HL-60 (cell line): Measurements from ENCODE around the gene EPB41L4B.

Experiments
- DNase-seq, 2 experiments: peaks; one replicate each; pipeline ENCODE4 v3.0.0-alpha.2; 2010 to 2020; ENCODE audit warnings: low read depth in 1 of 2, low spot score in 1 of 2
- H3K27ac ChIP-seq: fragments of 250-450 bp; sonication (Bioruptor Pico); replicated peaks from 2 replicates; pipeline ENCODE4 v1.5.1; 2020; ENCODE audit warnings: mild to moderate bottlenecking, moderate library complexity
- H3K27me3 ChIP-seq: fragments of 250-450 bp; sonication (Bioruptor Pico); 2 replicates; pipeline ENCODE4 v1.5.1; 2021; ENCODE audit warnings: mild to moderate bottlenecking, moderate library complexity; ENCODE audit not compliant: insufficient read depth, poor library complexity, severe bottlenecking
- H3K4me3 ChIP-seq: replicated peaks from 2 replicates; pipeline ENCODE4 v1.5.1; 2011; ENCODE audit warnings: mild to moderate bottlenecking, control low read depth, low read length; ENCODE audit not compliant: insufficient read depth
- CTCF ChIP-seq: IDR thresholded peaks from one replicate; pipeline ENCODE4 v1.5.1; 2011; ENCODE audit warnings: low read length, control low read depth, inconsistent platforms; ENCODE audit not compliant: insufficient read depth
- GABPA ChIP-seq: IDR thresholded peaks from 2 replicates; pipeline ENCODE4 v1.6.1; 2012; ENCODE audit warnings: low read depth
- POLR2AphosphoS5 ChIP-seq: IDR thresholded peaks from 2 replicates; pipeline ENCODE4 v1.6.1; 2012; ENCODE audit warnings: low read depth
- REST ChIP-seq: IDR thresholded peaks from 2 replicates; pipeline ENCODE4 v1.6.1; 2012; ENCODE audit warnings: low read depth; ENCODE audit not compliant: insufficient replicate concordance
- SPI1 ChIP-seq: IDR thresholded peaks from 2 replicates; pipeline ENCODE4 v1.6.1; 2012; ENCODE audit warnings: low read depth, mild to moderate bottlenecking, borderline replicate concordance

The EPB41L4B gene

GRCh38 chr9:109355564-109356297, 34.9 kb upstream of the EPB41L4B start:
- H3K4me3 ChIP-seq = no peak overlapping the region
- H3K27me3 ChIP-seq = no peaks in the 10 kb centered on the region
- DNase-seq = no peak
- no peak overlapping the region for H3K27ac ChIP-seq
- TF ChIP-seq GABPA (no peak), POLR2AphosphoS5 (no peak), CTCF (no peak), REST (no peak), SPI1 (no peak)

- Histone ChIP-seq H3K27ac (no peak overlapping the region), H3K4me3 (no peak overlapping the region), H3K27me3 (no peaks in the 10 kb centered on the region)
- DNase-seq = no peak
- TF ChIP-seq CTCF (no peak), REST (no peak), SPI1 (no peak), GABPA (no peak), POLR2AphosphoS5 (no peak)
Observed at GRCh38 chr9:109354190-109354589, 33.3 kb upstream of the EPB41L4B start.

- Histone ChIP-seq H3K27ac (no peak overlapping the region), H3K27me3 (no peaks in the 10 kb centered on the region), H3K4me3 (no peak overlapping the region)
- TF ChIP-seq CTCF (no peak), REST (no peak), SPI1 (no peak), POLR2AphosphoS5 (no peak), GABPA (no peak)
- no peak for DNase-seq
Observed at GRCh38 chr9:109351032-109351431, 30.2 kb upstream of the EPB41L4B start.
